ENCODE measurements around the gene CSNK2A1. TPM values are rescaled to one million over a fixed set of nuclear protein-coding genes. Genes with fewer than 3 reads are reported as not detected.
A peak's percentile ranks its signal among the peaks of the same experiment; 100 is the strongest.

The CSNK2A1 gene
- total and polyA plus RNA-seq, 2 of the 8 experiments (the other 6 are each of a cell fraction or from before 2014, with no cell fraction given), result 117 to 260 TPM

DNA sequence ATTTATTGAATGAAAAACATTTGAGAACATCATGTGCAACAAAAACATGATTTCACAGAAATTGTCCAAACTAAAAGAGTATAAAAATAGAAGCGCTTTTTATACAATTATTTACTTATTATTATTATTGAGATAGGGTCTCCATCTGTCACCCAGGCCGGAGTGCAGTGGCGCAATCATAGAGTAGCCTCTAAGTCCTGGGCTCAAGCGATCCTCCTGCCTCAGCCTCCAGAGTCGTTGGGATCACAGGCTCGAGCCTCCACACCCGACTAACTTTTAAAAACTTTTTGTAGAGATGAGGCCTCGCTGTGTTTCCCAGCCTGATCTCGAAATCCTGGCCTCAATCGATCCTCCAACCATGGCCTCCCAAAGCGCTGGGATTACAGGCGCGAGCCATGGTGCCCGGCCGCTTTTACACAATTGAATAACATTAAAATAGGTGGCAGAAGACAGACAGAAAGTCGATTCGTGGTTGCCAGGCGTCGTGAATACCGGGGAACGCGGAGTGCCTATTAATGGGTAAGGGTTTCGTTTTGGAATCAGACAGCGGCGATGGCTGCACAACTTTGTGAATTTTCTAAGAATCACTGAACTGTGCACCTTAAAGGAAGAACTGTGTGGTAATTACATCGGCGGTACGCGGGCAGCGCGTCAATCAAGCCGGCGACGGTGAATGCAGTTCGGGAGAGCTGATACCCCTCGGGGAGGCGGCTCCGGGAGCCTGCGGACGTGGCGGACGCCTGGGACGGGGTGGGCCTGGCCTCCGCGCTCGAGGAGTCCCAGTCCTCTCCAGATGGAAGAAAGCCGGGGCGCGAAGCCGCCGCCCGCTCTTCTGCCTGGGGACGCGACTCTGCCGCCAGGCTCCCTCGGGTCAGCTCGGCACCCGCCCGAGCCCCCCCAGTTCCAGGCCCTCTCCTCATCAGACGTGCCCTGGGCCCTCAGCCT, 82.1 kb downstream of the CSNK2A1 start (continued):
- TF ChIP-seq, protein P1, sequence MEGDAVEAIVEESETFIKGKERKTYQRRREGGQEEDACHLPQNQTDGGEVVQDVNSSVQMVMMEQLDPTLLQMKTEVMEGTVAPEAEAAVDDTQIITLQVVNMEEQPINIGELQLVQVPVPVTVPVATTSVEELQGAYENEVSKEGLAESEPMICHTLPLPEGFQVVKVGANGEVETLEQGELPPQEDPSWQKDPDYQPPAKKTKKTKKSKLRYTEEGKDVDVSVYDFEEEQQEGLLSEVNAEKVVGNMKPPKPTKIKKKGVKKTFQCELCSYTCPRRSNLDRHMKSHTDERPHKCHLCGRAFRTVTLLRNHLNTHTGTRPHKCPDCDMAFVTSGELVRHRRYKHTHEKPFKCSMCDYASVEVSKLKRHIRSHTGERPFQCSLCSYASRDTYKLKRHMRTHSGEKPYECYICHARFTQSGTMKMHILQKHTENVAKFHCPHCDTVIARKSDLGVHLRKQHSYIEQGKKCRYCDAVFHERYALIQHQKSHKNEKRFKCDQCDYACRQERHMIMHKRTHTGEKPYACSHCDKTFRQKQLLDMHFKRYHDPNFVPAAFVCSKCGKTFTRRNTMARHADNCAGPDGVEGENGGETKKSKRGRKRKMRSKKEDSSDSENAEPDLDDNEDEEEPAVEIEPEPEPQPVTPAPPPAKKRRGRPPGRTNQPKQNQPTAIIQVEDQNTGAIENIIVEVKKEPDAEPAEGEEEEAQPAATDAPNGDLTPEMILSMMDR (IDR thresholded peaks at IDR 0.05; ENCODE audit: control extremely low read depth in 1 of 3, insufficient read depth in 1 of 3, low read depth in 1 of 3, low read length in 3 of 3), result no peak
- TF ChIP-seq TCF12 (IDR thresholded peaks at IDR 0.05; ENCODE audit: low read depth, low read length) (no peak), EP300 (IDR thresholded peaks at IDR 0.05; ENCODE audit: borderline replicate concordance in 1 of 2, low read depth in 2 of 2, low read length in 2 of 2) (no peak), FOSL1 (IDR thresholded peaks at IDR 0.05; ENCODE audit: insufficient read depth, low read depth, low read length) (no peak), ASH2L (IDR thresholded peaks at IDR 0.05; ENCODE audit: low read length) (peak; percentile 47), KDM1A (IDR thresholded peaks at IDR 0.05; ENCODE audit: borderline replicate concordance, low read length) (no peak)
- TF ChIP-seq, protein P2, sequence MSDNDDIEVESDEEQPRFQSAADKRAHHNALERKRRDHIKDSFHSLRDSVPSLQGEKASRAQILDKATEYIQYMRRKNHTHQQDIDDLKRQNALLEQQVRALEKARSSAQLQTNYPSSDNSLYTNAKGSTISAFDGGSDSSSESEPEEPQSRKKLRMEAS (IDR thresholded peaks at IDR 0.05), result no peak

Data from H1 (cell line).